Measurements from ENCODE around the gene CHCHD3.

The CHCHD3 gene

DNA sequence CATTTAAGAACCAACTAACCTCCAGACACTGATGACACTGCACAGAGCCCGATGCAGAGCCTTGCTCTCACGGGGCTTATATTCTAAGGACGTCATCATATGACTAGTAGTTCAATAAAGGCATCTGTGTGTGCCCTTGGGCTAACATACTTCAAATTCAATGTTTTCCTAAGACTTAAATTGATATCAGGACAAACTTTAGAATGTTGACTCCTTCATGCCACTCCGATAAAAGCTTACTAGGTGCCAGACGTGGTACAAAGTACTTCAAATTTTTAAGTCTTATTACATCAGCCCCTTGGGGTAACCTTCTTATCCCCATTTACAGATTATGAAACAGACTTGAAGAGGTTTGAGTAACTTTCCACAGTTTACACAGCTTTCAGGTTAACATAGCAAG is 314.5 kb downstream of the CHCHD3 start:
- no peak overlapping the region for H3K4me3 ChIP-seq (ENCODE audit: low read length in 2 of 2)
- H3K27ac ChIP-seq (ENCODE audit: low read depth in 2 of 2, low read length in 2 of 2), result no peak overlapping the region

DNA sequence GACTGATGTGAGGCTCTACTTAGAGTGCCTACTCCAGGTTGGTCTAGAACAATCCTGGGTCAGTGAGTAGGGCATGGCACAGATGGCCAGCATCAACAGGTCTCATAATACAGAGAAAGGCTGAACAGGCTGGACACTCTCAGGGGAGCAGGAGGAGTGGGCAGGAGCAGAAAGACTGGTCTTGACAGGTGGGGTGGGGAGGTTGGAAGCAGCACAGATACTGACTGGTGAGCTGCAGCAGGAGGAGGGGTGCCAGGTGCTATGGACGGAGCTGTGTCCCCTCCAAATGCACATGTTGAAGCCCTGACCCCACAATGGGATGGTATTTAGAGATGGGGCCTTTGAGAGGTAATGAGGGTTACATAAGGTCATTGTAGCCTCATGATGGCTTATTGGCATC is 315.2 kb downstream of the CHCHD3 start:
- no peaks in the 10 kb centered on the region for H3K27me3 ChIP-seq (ENCODE audit: control insufficient read depth in 2 of 2, insufficient read depth in 2 of 2, low read length in 2 of 2)
- H3K36me3 ChIP-seq (ENCODE audit: control insufficient read depth in 2 of 2, insufficient read depth in 2 of 2, low read length in 2 of 2), result no peaks in the 10 kb centered on the region
- no peak overlapping the region for H3K9ac ChIP-seq (ENCODE audit: low read depth in 1 of 2, low read length in 2 of 2)
- H3K4me1 ChIP-seq (ENCODE audit: control insufficient read depth in 2 of 2, insufficient read depth in 2 of 2, low read length in 2 of 2), result no peaks in the 10 kb centered on the region
- no peak overlapping the region for H3K27ac ChIP-seq (ENCODE audit: low read depth in 2 of 2, low read length in 2 of 2)
- H3K4me3 ChIP-seq (ENCODE audit: low read length in 2 of 2), result no peak overlapping the region
- peaks cover 3 to 4% of the 10 kb centered on the region in 2 donors for H3K9me3 ChIP-seq (ENCODE audit: control insufficient read depth in 2 of 2, low read length in 2 of 2)

More for the DNA sequence above, 314.5 kb downstream of the CHCHD3 start:
- Histone ChIP-seq H3K27me3 (ENCODE audit: control insufficient read depth in 2 of 2, insufficient read depth in 2 of 2, low read length in 2 of 2) (no peaks in the 10 kb centered on the region), H3K4me1 (ENCODE audit: control insufficient read depth in 2 of 2, insufficient read depth in 2 of 2, low read length in 2 of 2) (no peaks in the 10 kb centered on the region), H3K9ac (ENCODE audit: low read depth in 1 of 2, low read length in 2 of 2) (no peak overlapping the region), H3K36me3 (ENCODE audit: control insufficient read depth in 2 of 2, insufficient read depth in 2 of 2, low read length in 2 of 2) (no peaks in the 10 kb centered on the region), H3K9me3 (ENCODE audit: control insufficient read depth in 2 of 2, low read length in 2 of 2) (peaks cover 3 to 4% of the 10 kb centered on the region in 2 donors)

DNA sequence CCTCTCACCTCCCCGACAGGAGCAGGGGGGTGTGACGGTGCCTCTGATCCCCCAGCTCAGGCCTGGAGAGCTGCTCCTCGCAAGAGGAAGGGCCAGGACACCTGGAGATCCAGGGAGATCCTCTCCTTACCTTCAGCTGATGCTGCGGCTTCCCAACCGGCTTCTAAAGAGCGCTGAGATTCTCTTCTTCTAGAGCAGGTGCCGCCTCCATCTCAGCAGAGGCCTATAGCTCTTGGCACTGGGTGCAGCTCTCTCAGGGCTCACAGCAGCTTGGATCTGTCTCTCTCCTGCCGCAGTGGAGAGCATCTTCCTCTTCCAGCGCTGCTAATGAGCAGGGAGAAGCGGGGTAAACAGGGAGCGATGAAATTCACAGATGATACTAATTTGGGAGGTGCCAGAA is 316.0 kb downstream of the CHCHD3 start:
- no peaks in the 10 kb centered on the region for H3K27me3 ChIP-seq (ENCODE audit: control insufficient read depth in 2 of 2, insufficient read depth in 2 of 2, low read length in 2 of 2)
- H3K4me3 ChIP-seq (ENCODE audit: low read length in 2 of 2), result no peak overlapping the region
- no peaks in the 10 kb centered on the region for H3K4me1 ChIP-seq (ENCODE audit: control insufficient read depth in 2 of 2, insufficient read depth in 2 of 2, low read length in 2 of 2)
- no peak overlapping the region for H3K9ac ChIP-seq (ENCODE audit: low read depth in 1 of 2, low read length in 2 of 2)
- no peaks in the 10 kb centered on the region for H3K36me3 ChIP-seq (ENCODE audit: control insufficient read depth in 2 of 2, insufficient read depth in 2 of 2, low read length in 2 of 2)
- no peak overlapping the region for H3K27ac ChIP-seq (ENCODE audit: low read depth in 2 of 2, low read length in 2 of 2)
- peaks cover 3 to 4% of the 10 kb centered on the region in 2 donors for H3K9me3 ChIP-seq (ENCODE audit: control insufficient read depth in 2 of 2, low read length in 2 of 2)

DNA sequence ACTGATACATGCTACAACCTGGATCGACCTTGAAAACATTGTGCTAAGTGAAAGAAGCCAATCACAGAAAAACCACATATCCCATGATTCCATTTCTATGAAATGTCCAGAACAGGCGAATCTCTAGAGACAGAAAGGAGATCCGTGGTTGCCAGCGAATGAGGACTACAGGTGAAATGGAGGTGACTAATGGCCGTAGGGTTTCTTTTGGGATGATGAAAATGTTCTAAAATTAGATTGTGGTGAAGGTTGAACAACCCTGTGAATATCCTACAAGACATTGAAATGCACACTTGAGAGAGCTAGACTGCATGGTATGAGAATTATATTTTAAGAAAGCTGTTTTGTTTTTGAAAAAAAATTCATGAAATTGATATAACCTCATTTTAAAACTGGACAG is 317.1 kb downstream of the CHCHD3 start:
- Histone ChIP-seq H3K4me1 (ENCODE audit: control insufficient read depth in 2 of 2, insufficient read depth in 2 of 2, low read length in 2 of 2) (no peaks in the 10 kb centered on the region), H3K9ac (ENCODE audit: low read depth in 1 of 2, low read length in 2 of 2) (no peak overlapping the region), H3K9me3 (ENCODE audit: control insufficient read depth in 2 of 2, low read length in 2 of 2) (peaks cover 0 to 4% of the 10 kb centered on the region in 2 donors)

GRCh38 chr7:132760866-132761265 is 321.0 kb downstream of the CHCHD3 start:
- Histone ChIP-seq H3K4me1 (ENCODE audit: control insufficient read depth in 2 of 2, insufficient read depth in 2 of 2, low read length in 2 of 2) (no peaks in the 10 kb centered on the region), H3K9ac (ENCODE audit: low read depth in 1 of 2, low read length in 2 of 2) (no peak overlapping the region), H3K27ac (ENCODE audit: low read depth in 2 of 2, low read length in 2 of 2) (no peak overlapping the region), H3K9me3 (ENCODE audit: control insufficient read depth in 2 of 2, low read length in 2 of 2) (no peaks in the 10 kb centered on the region), H3K27me3 (ENCODE audit: control insufficient read depth in 2 of 2, insufficient read depth in 2 of 2, low read length in 2 of 2) (no peaks in the 10 kb centered on the region), H3K36me3 (ENCODE audit: control insufficient read depth in 2 of 2, insufficient read depth in 2 of 2, low read length in 2 of 2) (no peaks in the 10 kb centered on the region), H3K4me3 (ENCODE audit: low read length in 2 of 2) (no peak overlapping the region)

More for the DNA sequence above, 317.1 kb downstream of the CHCHD3 start:
- H3K27ac ChIP-seq (ENCODE audit: low read depth in 2 of 2, low read length in 2 of 2), result no peak overlapping the region
- H3K27me3 ChIP-seq (ENCODE audit: control insufficient read depth in 2 of 2, insufficient read depth in 2 of 2, low read length in 2 of 2), result no peaks in the 10 kb centered on the region
- H3K36me3 ChIP-seq (ENCODE audit: control insufficient read depth in 2 of 2, insufficient read depth in 2 of 2, low read length in 2 of 2), result no peaks in the 10 kb centered on the region
- no peak overlapping the region for H3K4me3 ChIP-seq (ENCODE audit: low read length in 2 of 2)

DNA sequence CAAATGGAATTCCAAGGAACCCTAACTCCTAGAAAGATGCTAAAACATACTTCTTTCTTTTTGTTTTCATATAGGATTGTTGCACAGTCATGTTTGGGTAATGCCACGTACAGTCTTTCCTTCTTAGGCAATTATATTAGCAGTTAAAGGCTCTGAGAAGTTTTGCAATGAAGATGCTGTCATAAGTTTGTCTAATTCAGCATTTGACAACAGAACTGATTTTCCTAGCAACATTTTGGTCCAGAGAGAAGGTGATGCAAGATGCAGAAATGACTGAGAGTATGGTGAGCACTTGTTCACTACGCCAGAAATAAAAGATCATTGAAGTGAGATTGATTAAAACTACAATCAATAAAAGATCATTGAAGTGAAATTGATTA is 321.7 kb downstream of the CHCHD3 start:
- Histone ChIP-seq H3K9ac (ENCODE audit: low read depth in 1 of 2, low read length in 2 of 2) (no peak overlapping the region), H3K27me3 (ENCODE audit: control insufficient read depth in 2 of 2, insufficient read depth in 2 of 2, low read length in 2 of 2) (no peaks in the 10 kb centered on the region), H3K4me1 (ENCODE audit: control insufficient read depth in 2 of 2, insufficient read depth in 2 of 2, low read length in 2 of 2) (no peaks in the 10 kb centered on the region), H3K4me3 (ENCODE audit: low read length in 2 of 2) (no peak overlapping the region), H3K27ac (ENCODE audit: low read depth in 2 of 2, low read length in 2 of 2) (no peak overlapping the region), H3K9me3 (ENCODE audit: control insufficient read depth in 2 of 2, low read length in 2 of 2) (no peaks in the 10 kb centered on the region), H3K36me3 (ENCODE audit: control insufficient read depth in 2 of 2, insufficient read depth in 2 of 2, low read length in 2 of 2) (no peaks in the 10 kb centered on the region)

- no peak overlapping the region for H3K27ac ChIP-seq (ENCODE audit: low read depth in 2 of 2, low read length in 2 of 2)
- H3K9ac ChIP-seq (ENCODE audit: low read depth in 1 of 2, low read length in 2 of 2), result no peak overlapping the region
- H3K4me1 ChIP-seq (ENCODE audit: control insufficient read depth in 2 of 2, insufficient read depth in 2 of 2, low read length in 2 of 2), result no peaks in the 10 kb centered on the region
- H3K4me3 ChIP-seq (ENCODE audit: low read length in 2 of 2), result no peak overlapping the region
- H3K27me3 ChIP-seq (ENCODE audit: control insufficient read depth in 2 of 2, insufficient read depth in 2 of 2, low read length in 2 of 2), result no peaks in the 10 kb centered on the region
- no peaks in the 10 kb centered on the region for H3K36me3 ChIP-seq (ENCODE audit: control insufficient read depth in 2 of 2, insufficient read depth in 2 of 2, low read length in 2 of 2)
- H3K9me3 ChIP-seq (ENCODE audit: control insufficient read depth in 2 of 2, low read length in 2 of 2), result no peaks in the 10 kb centered on the region
Measured at GRCh38 chr7:132759482-132760243, 322.2 kb downstream of the CHCHD3 start.

DNA sequence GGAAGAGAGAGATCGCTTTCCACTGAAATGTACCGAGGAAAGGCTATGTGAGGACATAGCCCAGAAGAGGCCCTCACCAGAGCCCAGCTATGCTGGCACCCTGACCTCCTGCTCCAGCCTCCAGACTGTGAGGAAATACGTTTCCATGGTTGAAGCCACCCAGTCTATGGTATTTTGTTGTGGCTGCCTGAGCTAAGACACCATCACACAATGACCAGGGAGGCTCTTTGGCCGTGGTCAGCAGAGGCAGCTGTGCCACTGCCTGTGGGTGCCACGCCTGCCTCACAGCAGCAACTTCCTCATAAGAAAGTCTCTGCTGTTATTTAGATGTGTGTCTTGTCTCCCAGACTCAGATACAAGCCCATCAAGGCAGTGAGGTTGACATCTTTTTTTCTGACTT is 322.9 kb downstream of the CHCHD3 start:
- Histone ChIP-seq H3K9me3 (ENCODE audit: control insufficient read depth in 2 of 2, low read length in 2 of 2) (no peaks in the 10 kb centered on the region), H3K36me3 (ENCODE audit: control insufficient read depth in 2 of 2, insufficient read depth in 2 of 2, low read length in 2 of 2) (no peaks in the 10 kb centered on the region), H3K27ac (ENCODE audit: low read depth in 2 of 2, low read length in 2 of 2) (no peak overlapping the region), H3K4me1 (ENCODE audit: control insufficient read depth in 2 of 2, insufficient read depth in 2 of 2, low read length in 2 of 2) (no peaks in the 10 kb centered on the region), H3K27me3 (ENCODE audit: control insufficient read depth in 2 of 2, insufficient read depth in 2 of 2, low read length in 2 of 2) (no peaks in the 10 kb centered on the region), H3K4me3 (ENCODE audit: low read length in 2 of 2) (no peak overlapping the region), H3K9ac (ENCODE audit: low read depth in 1 of 2, low read length in 2 of 2) (no peak overlapping the region)

- H3K27ac ChIP-seq (ENCODE audit: low read depth in 2 of 2, low read length in 2 of 2), result no peak overlapping the region
Measured at GRCh38 chr7:132757783-132758182, 324.1 kb downstream of the CHCHD3 start.

DNA sequence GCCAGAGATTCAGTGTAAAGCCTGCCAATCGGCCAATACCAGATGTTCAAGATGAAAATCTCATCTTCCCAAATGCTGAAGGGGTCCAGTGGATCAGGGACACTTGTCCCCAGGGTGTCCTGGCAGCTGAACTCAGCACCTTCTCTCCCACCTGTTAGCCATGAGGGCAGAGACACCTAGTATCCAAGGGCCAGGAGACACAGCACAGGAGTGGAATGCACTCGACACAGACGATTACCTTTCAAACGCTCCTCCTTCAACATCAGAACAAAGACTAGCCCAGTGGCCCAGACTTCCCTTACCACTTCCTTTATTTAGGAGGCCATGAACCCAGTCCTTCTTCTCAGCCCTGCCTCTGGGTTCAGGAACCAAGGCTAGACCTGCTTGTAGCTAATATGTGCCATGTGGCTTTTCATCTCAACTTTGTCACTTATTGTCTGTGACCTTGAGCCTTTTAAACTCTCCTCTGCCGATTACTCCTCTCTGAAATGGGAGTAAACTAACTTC is 325.4 kb downstream of the CHCHD3 start:
- Histone ChIP-seq H3K9ac (ENCODE audit: low read depth in 1 of 2, low read length in 2 of 2) (no peak overlapping the region), H3K4me1 (ENCODE audit: control insufficient read depth in 2 of 2, insufficient read depth in 2 of 2, low read length in 2 of 2) (no peaks in the 10 kb centered on the region), H3K27ac (ENCODE audit: low read depth in 2 of 2, low read length in 2 of 2) (no peak overlapping the region), H3K4me3 (ENCODE audit: low read length in 2 of 2) (no peak overlapping the region), H3K36me3 (ENCODE audit: control insufficient read depth in 2 of 2, insufficient read depth in 2 of 2, low read length in 2 of 2) (no peaks in the 10 kb centered on the region), H3K27me3 (ENCODE audit: control insufficient read depth in 2 of 2, insufficient read depth in 2 of 2, low read length in 2 of 2) (no peaks in the 10 kb centered on the region), H3K9me3 (ENCODE audit: control insufficient read depth in 2 of 2, low read length in 2 of 2) (no peaks in the 10 kb centered on the region)

More at GRCh38 chr7:132757783-132758182, 324.1 kb downstream of the CHCHD3 start:
- H3K9ac ChIP-seq (ENCODE audit: low read depth in 1 of 2, low read length in 2 of 2), result no peak overlapping the region
- no peaks in the 10 kb centered on the region for H3K27me3 ChIP-seq (ENCODE audit: control insufficient read depth in 2 of 2, insufficient read depth in 2 of 2, low read length in 2 of 2)
- no peaks in the 10 kb centered on the region for H3K36me3 ChIP-seq (ENCODE audit: control insufficient read depth in 2 of 2, insufficient read depth in 2 of 2, low read length in 2 of 2)
- no peaks in the 10 kb centered on the region for H3K9me3 ChIP-seq (ENCODE audit: control insufficient read depth in 2 of 2, low read length in 2 of 2)
- no peak overlapping the region for H3K4me3 ChIP-seq (ENCODE audit: low read length in 2 of 2)
- no peaks in the 10 kb centered on the region for H3K4me1 ChIP-seq (ENCODE audit: control insufficient read depth in 2 of 2, insufficient read depth in 2 of 2, low read length in 2 of 2)

All from mucosa of rectum (tissue), 2 donors.